ENCODE results near the gene CYRIA. TPM values are rescaled to one million over a fixed set of nuclear protein-coding genes. Genes with fewer than 3 reads are reported as not detected.

The CYRIA gene
- total RNA-seq, 4 donors from 2014 or later = 19.0 to 27.4 (median 20.9) TPM

DNA sequence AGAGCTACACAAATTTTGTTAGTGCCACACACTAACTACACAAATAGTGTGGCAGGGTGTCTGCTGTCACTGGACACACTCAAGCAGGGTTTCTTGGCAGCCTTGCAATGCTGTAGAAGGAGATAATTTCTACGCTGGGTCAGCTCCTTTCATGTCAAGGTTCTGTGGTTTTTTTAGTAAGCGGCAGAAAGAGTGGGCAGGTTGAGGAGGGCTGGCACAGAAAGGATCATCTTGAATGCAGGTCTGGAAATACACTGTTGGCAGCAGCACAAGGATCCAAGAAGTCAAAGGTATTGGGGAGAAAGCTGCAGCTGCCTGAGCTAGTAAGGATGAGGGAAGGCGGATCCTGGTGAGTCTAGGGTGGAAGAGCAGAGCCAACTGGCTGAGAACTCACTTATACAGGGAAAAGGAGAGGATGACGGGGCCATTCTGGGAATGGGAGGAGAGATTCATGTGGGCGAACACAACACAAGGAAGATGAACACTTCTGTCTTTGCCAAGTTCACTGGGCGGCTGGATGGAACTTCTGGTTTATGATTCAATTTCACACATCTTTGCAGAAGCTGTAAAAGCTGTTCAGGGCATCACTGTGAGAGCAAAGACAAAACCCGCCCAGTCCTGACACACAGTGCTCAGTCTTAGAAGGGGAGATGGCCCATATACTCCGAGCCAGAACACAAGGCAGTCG, 16.9 kb upstream of the CYRIA start:
- TF ChIP-seq, protein P1, sequence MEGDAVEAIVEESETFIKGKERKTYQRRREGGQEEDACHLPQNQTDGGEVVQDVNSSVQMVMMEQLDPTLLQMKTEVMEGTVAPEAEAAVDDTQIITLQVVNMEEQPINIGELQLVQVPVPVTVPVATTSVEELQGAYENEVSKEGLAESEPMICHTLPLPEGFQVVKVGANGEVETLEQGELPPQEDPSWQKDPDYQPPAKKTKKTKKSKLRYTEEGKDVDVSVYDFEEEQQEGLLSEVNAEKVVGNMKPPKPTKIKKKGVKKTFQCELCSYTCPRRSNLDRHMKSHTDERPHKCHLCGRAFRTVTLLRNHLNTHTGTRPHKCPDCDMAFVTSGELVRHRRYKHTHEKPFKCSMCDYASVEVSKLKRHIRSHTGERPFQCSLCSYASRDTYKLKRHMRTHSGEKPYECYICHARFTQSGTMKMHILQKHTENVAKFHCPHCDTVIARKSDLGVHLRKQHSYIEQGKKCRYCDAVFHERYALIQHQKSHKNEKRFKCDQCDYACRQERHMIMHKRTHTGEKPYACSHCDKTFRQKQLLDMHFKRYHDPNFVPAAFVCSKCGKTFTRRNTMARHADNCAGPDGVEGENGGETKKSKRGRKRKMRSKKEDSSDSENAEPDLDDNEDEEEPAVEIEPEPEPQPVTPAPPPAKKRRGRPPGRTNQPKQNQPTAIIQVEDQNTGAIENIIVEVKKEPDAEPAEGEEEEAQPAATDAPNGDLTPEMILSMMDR (IDR thresholded peaks at IDR 0.05; ENCODE audit: low read depth) = no peak

DNA sequence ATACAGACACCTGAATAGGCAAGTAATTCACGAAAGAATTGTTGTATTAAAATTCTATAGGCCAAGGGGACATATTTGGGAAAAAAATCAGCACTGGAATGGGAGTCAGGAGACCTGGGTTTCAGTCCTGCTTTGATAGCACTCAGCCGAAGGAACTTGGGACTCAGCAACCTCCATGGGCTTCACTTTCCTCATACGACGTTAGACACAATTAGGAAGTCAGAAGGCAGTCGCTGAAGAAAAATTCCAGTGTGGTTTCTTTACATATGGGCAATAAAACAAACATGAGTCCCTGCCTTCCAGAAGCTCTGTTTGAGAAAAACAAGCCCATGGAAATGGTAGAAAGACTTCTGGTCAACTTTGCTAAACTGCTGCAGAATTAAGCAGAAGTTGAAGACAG, 15.1 kb upstream of the CYRIA start:
- TF ChIP-seq, protein P1 (IDR thresholded peaks at IDR 0.05; ENCODE audit: low read depth) = no peak

DNA sequence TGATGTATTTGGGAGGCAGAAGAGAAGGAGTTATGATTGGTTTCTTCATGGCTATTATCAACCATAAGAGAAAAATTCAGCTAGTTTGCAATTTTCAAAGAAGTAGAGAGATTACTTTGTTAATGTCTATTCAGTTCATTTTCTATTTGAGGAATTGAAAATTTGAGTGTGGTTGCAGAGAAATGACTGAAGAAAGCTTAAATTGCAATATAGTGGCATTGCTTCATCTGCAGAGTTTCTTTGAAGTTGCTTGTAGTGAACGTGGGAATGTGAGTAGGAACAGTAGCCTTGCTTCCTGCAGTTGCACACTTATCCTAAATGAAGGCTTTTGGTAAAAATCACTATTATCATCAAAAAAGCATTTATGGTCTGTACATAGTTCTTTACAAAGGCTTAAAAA, 14.7 kb upstream of the CYRIA start:
- TF ChIP-seq, protein P1 (IDR thresholded peaks at IDR 0.05; ENCODE audit: low read depth) = no peak

DNA sequence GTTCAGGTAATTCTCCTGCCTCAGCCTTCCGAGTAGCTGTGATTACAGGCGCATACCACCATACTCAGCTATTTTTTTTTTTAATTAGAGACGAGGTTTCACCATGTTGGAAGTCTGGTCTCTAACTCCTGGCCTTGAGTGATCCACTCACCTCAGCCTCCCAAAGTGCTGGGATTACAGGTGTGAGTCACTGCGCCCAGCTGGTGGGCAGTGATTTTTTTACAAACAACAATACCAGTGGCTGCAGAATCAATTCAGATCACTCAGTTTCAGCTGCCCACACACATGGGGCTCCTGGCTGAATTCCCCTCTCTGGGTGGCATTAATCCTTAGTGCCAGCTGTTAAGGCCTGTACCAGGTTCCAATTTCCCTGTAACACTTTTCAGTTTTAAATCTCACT, 13.3 kb upstream of the CYRIA start:
- TF ChIP-seq, protein P1 (IDR thresholded peaks at IDR 0.05; ENCODE audit: low read depth) = no peak

DNA sequence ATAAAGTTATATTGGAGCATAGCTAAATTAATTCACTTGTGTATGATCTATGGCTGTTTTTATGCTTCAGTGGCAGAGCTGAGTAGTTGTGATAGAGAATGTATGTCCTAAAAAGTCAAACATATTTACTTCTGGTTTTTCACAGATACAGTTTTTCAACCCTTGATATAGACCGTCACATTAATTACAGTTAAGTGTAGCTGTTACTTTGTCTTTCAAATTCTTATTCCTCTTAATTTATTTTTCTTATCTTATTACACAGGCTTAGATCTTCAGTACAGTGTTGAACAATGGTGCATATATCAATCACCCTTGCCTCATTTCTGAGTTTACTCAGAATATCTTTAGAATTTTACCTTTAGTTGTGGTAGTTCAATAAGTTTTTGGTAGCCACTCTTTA, 12.2 kb upstream of the CYRIA start:
- TF ChIP-seq, protein P1 (IDR thresholded peaks at IDR 0.05; ENCODE audit: low read depth) = no peak

DNA sequence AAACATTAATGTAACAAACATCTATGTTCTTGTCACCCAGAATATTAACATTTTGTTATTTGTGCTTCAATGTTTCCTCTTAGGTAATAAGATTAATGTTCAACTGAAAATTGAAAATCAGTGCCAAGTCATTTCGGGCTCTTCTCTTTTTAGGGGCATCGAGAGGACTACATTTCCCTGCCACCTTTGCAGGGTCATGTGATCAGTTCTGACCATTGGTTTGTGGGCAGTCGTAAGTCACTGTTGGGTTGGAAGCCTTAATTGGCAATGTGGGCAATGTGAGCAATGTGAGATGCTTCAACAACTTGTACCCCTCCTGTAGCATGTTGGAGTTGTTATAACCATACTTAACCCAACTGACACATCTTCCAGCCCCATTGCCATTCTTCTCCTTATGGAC, 10.1 kb upstream of the CYRIA start:
- TF ChIP-seq, protein P1 (IDR thresholded peaks at IDR 0.05; ENCODE audit: low read depth) = no peak

DNA sequence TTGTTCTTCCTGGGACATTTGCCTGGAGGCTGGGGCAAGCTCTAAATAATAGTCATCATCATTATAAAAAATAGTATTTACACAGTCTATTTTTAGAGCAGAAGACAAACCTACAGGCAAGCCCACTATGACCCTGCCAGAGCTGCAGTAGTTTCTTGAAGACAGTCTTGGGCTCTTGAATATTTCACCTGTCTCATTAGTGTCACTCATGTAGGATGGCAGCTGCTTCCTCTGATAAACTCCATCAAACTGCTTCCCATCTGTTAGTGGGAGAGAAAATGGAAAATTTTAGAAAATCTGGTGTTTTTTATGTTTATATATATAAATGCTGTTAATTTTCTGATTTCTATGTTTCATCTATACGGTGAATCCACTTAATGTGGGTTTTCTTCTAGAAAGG, 8.5 kb upstream of the CYRIA start:
- TF ChIP-seq, protein P1 (IDR thresholded peaks at IDR 0.05; ENCODE audit: low read depth) = no peak
